IMR-90 (cell line): ENCODE data around the gene SLC4A3. TPM values are rescaled to one million over a fixed set of nuclear protein-coding genes. Genes with fewer than 3 reads are reported as not detected.

Experiments used
- ATAC-seq: fragments of 200-7000 bp; cut with Tn5 transposase; 2 replicates; pipeline ENCODE4 v1.9.1; 2020; ENCODE audit warnings: low read depth, mild to moderate bottlenecking, moderate library complexity
- BruUV-seq: library from RNA; stranded (reverse); fragments of 400-500 nt; replicated peaks from 2 replicates; lab custom pipeline; 2021; lab: Mats Ljungman, UMichigan
- CTCF ChIA-PET: fragments of 300-600 bp; formaldehyde crosslinking; extraction: SDS; loops from one replicate; lab custom pipeline; 2021; ENCODE audit warnings: antibody characterized with exemption; lab: Yijun Ruan, JAX
- POLR2A ChIA-PET: fragments of 300-600 bp; sonication (Branson Sonifier 250); formaldehyde crosslinking; loops from one replicate; lab custom pipeline; 2022; ENCODE audit warnings: antibody characterized with exemption; ENCODE audit not compliant: unreplicated experiment; lab: Charles Lee
- DNase-seq: peaks from one replicate; pipeline ENCODE4 v3.0.0; 2013
- H2AFZ ChIP-seq: replicated peaks from 2 replicates; pipeline ENCODE3; 2013; ENCODE audit warnings: low read length, mild to moderate bottlenecking; ENCODE audit not compliant: poor library complexity
- H2AK5ac ChIP-seq: 2 replicates; pipeline ENCODE4 v1.6.1; 2013; ENCODE audit warnings: low read depth, low read length, inconsistent platforms
- H2AK9ac ChIP-seq: replicated peaks from 2 replicates; pipeline ENCODE3; 2013; ENCODE audit warnings: mild to moderate bottlenecking, low read depth, low read length, moderate library complexity; ENCODE audit not compliant: poor library complexity
- H2BK120ac ChIP-seq: 2 replicates; pipeline ENCODE4 v1.6.1; 2013; ENCODE audit warnings: low read depth, low read length, inconsistent platforms
- H2BK15ac ChIP-seq: 3 replicates; pipeline ENCODE4 v1.6.1; 2013; ENCODE audit warnings: low read depth, low read length, inconsistent platforms
- H2BK20ac ChIP-seq: 2 replicates; pipeline ENCODE4 v1.6.1; 2013; ENCODE audit warnings: low read depth, mild to moderate bottlenecking, inconsistent platforms, low read length, moderate library complexity
- H2BK5ac ChIP-seq: 2 replicates; pipeline ENCODE4 v1.6.1; 2013; ENCODE audit warnings: mild to moderate bottlenecking, low read depth, low read length, inconsistent platforms; ENCODE audit not compliant: poor library complexity, severe bottlenecking
- H3K14ac ChIP-seq: replicated peaks from 2 replicates; pipeline ENCODE4 v1.6.1; 2013; ENCODE audit warnings: low read depth, low read length, inconsistent platforms
- H3K18ac ChIP-seq: 2 replicates; pipeline ENCODE4 v1.6.1; 2013; ENCODE audit warnings: low read depth, low read length, control low read depth
- H3K23ac ChIP-seq: 2 replicates; pipeline ENCODE4 v1.6.1; 2013; ENCODE audit warnings: low read depth, low read length, inconsistent platforms
- H3K27ac ChIP-seq: 2 replicates; pipeline ENCODE4 v1.5.1; 2013; ENCODE audit warnings: mild to moderate bottlenecking, control low read depth, low read length; ENCODE audit not compliant: insufficient read depth
- H3K27me3 ChIP-seq: 2 replicates; pipeline ENCODE4 v1.6.1; 2013; ENCODE audit warnings: low read length; ENCODE audit not compliant: control insufficient read depth, insufficient read depth
- H3K36me3 ChIP-seq: 2 replicates; pipeline ENCODE4 v1.6.1; 2013; ENCODE audit warnings: low read length, mixed read lengths; ENCODE audit not compliant: control insufficient read depth, insufficient read depth
- H3K4ac ChIP-seq: 2 replicates; pipeline ENCODE4 v1.6.1; 2013; ENCODE audit warnings: low read depth, low read length, inconsistent platforms
- H3K4me1 ChIP-seq: 2 replicates; pipeline ENCODE4 v1.6.1; 2013; ENCODE audit warnings: low read length, mixed read lengths; ENCODE audit not compliant: control insufficient read depth, insufficient read depth
- H3K4me2 ChIP-seq: 2 replicates; pipeline ENCODE4 v1.6.1; 2013; ENCODE audit warnings: low read depth, mild to moderate bottlenecking, control low read depth, low read length, moderate library complexity
- H3K4me3 ChIP-seq: 2 replicates; pipeline ENCODE4 v1.5.1; 2013; ENCODE audit warnings: low read depth, mild to moderate bottlenecking, control low read depth, low read length, moderate library complexity; ENCODE audit not compliant: insufficient read depth
- H3K56ac ChIP-seq: 2 replicates; pipeline ENCODE4 v1.6.1; 2013; ENCODE audit warnings: low read length, inconsistent platforms; ENCODE audit not compliant: insufficient read depth; ENCODE audit errors: extremely low read depth
- H3K79me1 ChIP-seq, 2 experiments: 2 replicates each; pipeline ENCODE4 v1.6.1; 2013; ENCODE audit warnings: low read length in 2 of 2, inconsistent platforms in 1 of 2, low read depth in 1 of 2
- H3K9ac ChIP-seq: 2 replicates; pipeline ENCODE4 v1.6.1; 2013; ENCODE audit warnings: low read depth, low read length, control low read depth
- H3K9me1 ChIP-seq: 2 replicates; pipeline ENCODE4 v1.6.1; 2013; ENCODE audit warnings: low read length, inconsistent platforms; ENCODE audit not compliant: insufficient read depth
- H3K9me3 ChIP-seq: 2 replicates; pipeline ENCODE4 v1.6.1; 2013; ENCODE audit warnings: low read length; ENCODE audit not compliant: control insufficient read depth, insufficient read depth
- H4K20me1 ChIP-seq: 2 replicates; pipeline ENCODE4 v1.6.1; 2013; ENCODE audit warnings: low read length, inconsistent platforms; ENCODE audit not compliant: insufficient read depth
- H4K5ac ChIP-seq: 2 replicates; pipeline ENCODE4 v1.6.1; 2013; ENCODE audit warnings: mild to moderate bottlenecking, low read depth, low read length, control low read depth
- H4K8ac ChIP-seq, 2 experiments: 2 replicates each; pipeline ENCODE4 v1.6.1; 2013; ENCODE audit warnings: low read depth in 2 of 2, low read length in 2 of 2, control low read depth in 1 of 2, inconsistent platforms in 1 of 2
- H4K91ac ChIP-seq: 2 replicates; pipeline ENCODE4 v1.6.1; 2013; ENCODE audit warnings: low read depth, low read length, inconsistent platforms; ENCODE audit not compliant: insufficient read depth
- BHLHE40 ChIP-seq: fragments of 150-350 bp; IDR thresholded peaks from 2 replicates; pipeline ENCODE4 v1.6.1; 2016; ENCODE audit warnings: mild to moderate bottlenecking, low read depth, low read length
- CHD1 ChIP-seq: IDR thresholded peaks from 2 replicates; pipeline ENCODE4 v1.6.1; 2012; ENCODE audit warnings: low read depth, low read length, improper control_type of control experiment
- CTCF ChIP-seq: conservative IDR thresholded peaks from 2 replicates; pipeline ENCODE4 v1.5.1; 2012; ENCODE audit warnings: mild to moderate bottlenecking, low read depth, low read length, improper control_type of control experiment
- ELK1 ChIP-seq: fragments of 150-350 bp; IDR thresholded peaks from 2 replicates; pipeline ENCODE4 v1.6.1; 2016; ENCODE audit warnings: low read depth, mild to moderate bottlenecking, low read length, moderate library complexity, borderline replicate concordance
- MXI1 ChIP-seq: IDR thresholded peaks from 2 replicates; pipeline ENCODE4 v1.6.1; 2012; ENCODE audit warnings: low read depth, mild to moderate bottlenecking, low read length, moderate library complexity, borderline replicate concordance
- NFE2L2 ChIP-seq: fragments of 150-350 bp; IDR thresholded peaks from 2 replicates; pipeline ENCODE4 v1.6.1; 2016; ENCODE audit warnings: low read depth, mild to moderate bottlenecking, low read length
- POLR2A ChIP-seq: IDR thresholded peaks from 2 replicates; pipeline ENCODE4 v1.6.1; 2012; ENCODE audit warnings: mild to moderate bottlenecking, low read depth, low read length
- RAD21 ChIP-seq: IDR thresholded peaks from 2 replicates; pipeline ENCODE4 v1.6.1; 2012; ENCODE audit warnings: low read length, improper control_type of control experiment
- RCOR1 ChIP-seq: IDR thresholded peaks from 2 replicates; pipeline ENCODE4 v1.6.1; 2012; ENCODE audit warnings: mild to moderate bottlenecking, low read length, improper control_type of control experiment; ENCODE audit not compliant: insufficient replicate concordance
- USF2 ChIP-seq: fragments of 150-350 bp; IDR thresholded peaks from 2 replicates; pipeline ENCODE4 v1.6.1; 2017; ENCODE audit warnings: mild to moderate bottlenecking, antibody characterized with exemption, low read length, low read depth
- WGBS, 2 experiments: methylation state at CpG; one replicate each; pipeline versions ENCODE4 v1.1.5 to v1.1.7; 2013; ENCODE audit warnings: missing lambda C conversion rate in 2 of 2; ENCODE audit not compliant: insufficient read length in 1 of 2; ENCODE audit errors: extremely low coverage in 2 of 2; 5-methylcytosine and 5-hydroxymethylcytosine counted together
- dilution Hi-C: fragments of 300-500 bp; cut with HindIII; formaldehyde crosslinking; loops from one replicate; pipeline ENCODE4 v1.14.3; 2018; ENCODE audit warnings: low sequenced_read_pairs; ENCODE audit not compliant: unreplicated experiment
- in situ Hi-C: fragments of 300-500 bp; cut with MboI; formaldehyde crosslinking; loops from 3 replicates; pipeline ENCODE4 v1.14.3; 2019; ENCODE audit warnings: low sequenced_read_pairs, inconsistent platforms, mixed read lengths
- intact Hi-C: fragments of 100-400 bp; cut with micrococcal nuclease; formaldehyde crosslinking; loops from 2 replicates; pipeline ENCODE4 v1.10.0; 2022
- polyA plus RNA-seq, 3 experiments: library from polyadenylated mRNA; depleted of rRNA; stranded (reverse); fragments of >200 nt; gene quantifications; 2 replicates each; pipeline ENCODE4 v1.2.3, GENCODE V29; 2012; ENCODE audit warnings: low replicate concordance in 1 of 3
- total RNA-seq: library from RNA; depleted of rRNA; stranded (reverse); fragments of >200 nt; gene quantifications from 2 replicates; pipeline ENCODE4 v1.2.3, GENCODE V29; 2012

SLC4A3 gene
- total and polyA plus RNA-seq, 2 of the 4 experiments (the other 2 are of a cell fraction) = 0.90 to 6.1 TPM

GRCh38 chr2:219670386-219670785 is 43.0 kb downstream of the SLC4A3 start:
- Histone ChIP-seq H2BK120ac (no peak overlapping the region), H3K18ac (no peak overlapping the region), H3K27ac (no peak overlapping the region), H3K4ac (no peak overlapping the region), H3K9ac (no peak overlapping the region), H4K8ac (no peak overlapping the region), H2AFZ (no peak overlapping the region), H3K36me3 (no peaks in the 10 kb centered on the region), H3K27me3 (peaks cover 58% of the 10 kb centered on the region), H4K20me1 (no peaks in the 10 kb centered on the region), H2BK15ac (no peak overlapping the region), H4K91ac (no peak overlapping the region), H3K4me1 (no peaks in the 10 kb centered on the region), H2AK5ac (no peak overlapping the region), H3K23ac (no peak overlapping the region), H2BK20ac (no peak overlapping the region), H2AK9ac (no peak overlapping the region), H3K4me3 (no peak overlapping the region), H4K5ac (no peak overlapping the region), H3K9me3 (no peaks in the 10 kb centered on the region), H3K79me1 (no peaks in the 10 kb centered on the region), H3K56ac (no peak overlapping the region), H2BK5ac (no peak overlapping the region), H3K9me1 (no peaks in the 10 kb centered on the region), H3K4me2 (no peak overlapping the region), H3K14ac (no peak overlapping the region)
- ChIA-PET CTCF (interaction anchor here (0.6 to 1.5 kb wide), 4 partner anchors 13 to 110 kb away, joined by 3 to 5 read pairs (median 3); no protein-coding TSS in a partner anchor), POLR2A (no interaction called here)
- no TSS peak for BruUV-seq
- no peak for ATAC-seq
- DNase-seq = no peak
- in situ Hi-C loops (no loop called here), intact Hi-C loops (no loop called here), dilution Hi-C loops (no loop called here)
- no CpG with 5 or more reads among the region's 6 CpGs for WGBS, 2 experiments
- no peak for TF ChIP-seq NFE2L2
- TF ChIP-seq POLR2A = no peak
- no peak for TF ChIP-seq BHLHE40
- no peak for TF ChIP-seq ELK1
- no peak for TF ChIP-seq MXI1
- TF ChIP-seq CTCF = no peak
- TF ChIP-seq RCOR1 = no peak
- no peak for TF ChIP-seq USF2
- TF ChIP-seq CHD1 = no peak
- no peak for TF ChIP-seq RAD21
